SK-N-SH treated with all-trans-retinoic acid at 6 μM for 48 hours (cell line): ENCODE measurements around the gene CORO7.

Source experiments
- ARNTL ChIP-seq: fragments of 450-650 bp; formaldehyde crosslinking; IDR thresholded peaks from 2 replicates; pipeline ENCODE4 v1.5.0; 2020; ENCODE audit warnings: low read depth, mild to moderate bottlenecking, moderate library complexity, borderline replicate concordance
- BACH2 ChIP-seq: fragments of 250-450 bp; sonication (Bioruptor Pico); IDR thresholded peaks from 2 replicates; pipeline ENCODE4 v1.9.0; 2021; ENCODE audit warnings: mild to moderate bottlenecking, borderline replicate concordance
- CSDC2 ChIP-seq: fragments of 250-450 bp; sonication (Bioruptor Pico); IDR thresholded peaks from 2 replicates; pipeline ENCODE4 v1.5.0; 2020; ENCODE audit warnings: mild to moderate bottlenecking, moderate library complexity
- ESRRG ChIP-seq: fragments of 250-450 bp; sonication (Bioruptor Pico); IDR thresholded peaks from 2 replicates; pipeline ENCODE4 v1.6.1; 2021; ENCODE audit warnings: mild to moderate bottlenecking
- OSR1 ChIP-seq: fragments of 250-450 bp; sonication (Bioruptor Pico); IDR thresholded peaks from 2 replicates; pipeline ENCODE4 v1.8.0; 2022; ENCODE audit warnings: moderate library complexity, mild to moderate bottlenecking, inconsistent platforms
- RARB ChIP-seq: fragments of 250-450 bp; sonication (Bioruptor Pico); IDR thresholded peaks from 2 replicates; pipeline ENCODE4 v1.8.0; 2021; ENCODE audit warnings: mild to moderate bottlenecking, moderate library complexity
- SNAI2 ChIP-seq: fragments of 250-450 bp; sonication (Bioruptor Pico); IDR thresholded peaks from 2 replicates; pipeline ENCODE4 v1.5.0; 2020; ENCODE audit warnings: mild to moderate bottlenecking, moderate library complexity
- ZFP30 ChIP-seq: fragments of 450-650 bp; formaldehyde crosslinking; IDR thresholded peaks from 2 replicates; pipeline ENCODE4 v1.5.0; 2022; ENCODE audit warnings: mild to moderate bottlenecking, moderate library complexity
- ZNF565 ChIP-seq: fragments of 450-650 bp; formaldehyde crosslinking; conservative IDR thresholded peaks from 2 replicates; pipeline ENCODE4 v1.5.0; 2020; ENCODE audit warnings: low read depth, mild to moderate bottlenecking, moderate library complexity
- ZNF70 ChIP-seq: fragments of 450-650 bp; formaldehyde crosslinking; IDR thresholded peaks from 2 replicates; pipeline ENCODE4 v1.5.0; 2020; ENCODE audit warnings: mild to moderate bottlenecking, moderate library complexity
- TF ChIP-seq, protein P1 (sequence below): fragments of 250-450 bp; sonication (Bioruptor Pico); IDR thresholded peaks from 2 replicates; pipeline ENCODE4 v1.8.0; 2020; ENCODE audit warnings: mild to moderate bottlenecking, moderate library complexity, borderline replicate concordance
- TF ChIP-seq, protein P2 (sequence below): fragments of 250-450 bp; sonication (Bioruptor Pico); IDR thresholded peaks from 2 replicates; pipeline ENCODE4 v1.8.0; 2021; ENCODE audit warnings: low read depth, mild to moderate bottlenecking, moderate library complexity, borderline replicate concordance
- TF ChIP-seq, protein P3 (sequence below): fragments of 250-450 bp; sonication (Bioruptor Pico); IDR thresholded peaks from 2 replicates; pipeline ENCODE4 v1.5.1; 2020; ENCODE audit warnings: low read depth, mild to moderate bottlenecking, moderate library complexity

DNA sequence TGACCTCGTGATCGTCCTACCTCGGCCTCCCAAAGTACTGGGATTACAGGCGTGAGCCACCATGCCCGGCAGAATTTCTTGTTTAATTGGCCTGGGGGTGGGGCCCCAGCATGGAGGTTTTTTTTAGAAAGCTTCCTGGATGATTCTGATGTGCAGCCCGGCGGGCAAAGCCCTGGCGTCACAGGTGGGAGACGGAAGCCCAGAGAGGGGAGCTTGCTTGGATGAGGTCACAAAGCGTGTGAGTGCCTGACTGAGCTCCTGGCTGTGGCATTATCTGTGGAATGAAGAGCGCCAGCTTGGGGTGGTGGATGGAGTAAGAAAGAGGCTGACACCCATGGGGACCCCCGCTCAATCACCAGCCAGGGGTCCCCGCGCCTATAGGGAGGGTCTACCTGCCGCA is 40.7 kb downstream of the CORO7 start:
- TF ChIP-seq CSDC2 (CRISPR knock-in tag) (no peak), OSR1 (CRISPR knock-in tag) (no peak), ZNF565 (CRISPR knock-in tag) (no peak), RARB (CRISPR knock-in tag) (no peak), ZFP30 (CRISPR knock-in tag) (no peak), SNAI2 (no peak), ARNTL (CRISPR knock-in tag) (no peak), ESRRG (CRISPR knock-in tag) (no peak), ZNF70 (CRISPR knock-in tag) (no peak), BACH2 (CRISPR knock-in tag) (no peak)
- TF ChIP-seq, protein P1, sequence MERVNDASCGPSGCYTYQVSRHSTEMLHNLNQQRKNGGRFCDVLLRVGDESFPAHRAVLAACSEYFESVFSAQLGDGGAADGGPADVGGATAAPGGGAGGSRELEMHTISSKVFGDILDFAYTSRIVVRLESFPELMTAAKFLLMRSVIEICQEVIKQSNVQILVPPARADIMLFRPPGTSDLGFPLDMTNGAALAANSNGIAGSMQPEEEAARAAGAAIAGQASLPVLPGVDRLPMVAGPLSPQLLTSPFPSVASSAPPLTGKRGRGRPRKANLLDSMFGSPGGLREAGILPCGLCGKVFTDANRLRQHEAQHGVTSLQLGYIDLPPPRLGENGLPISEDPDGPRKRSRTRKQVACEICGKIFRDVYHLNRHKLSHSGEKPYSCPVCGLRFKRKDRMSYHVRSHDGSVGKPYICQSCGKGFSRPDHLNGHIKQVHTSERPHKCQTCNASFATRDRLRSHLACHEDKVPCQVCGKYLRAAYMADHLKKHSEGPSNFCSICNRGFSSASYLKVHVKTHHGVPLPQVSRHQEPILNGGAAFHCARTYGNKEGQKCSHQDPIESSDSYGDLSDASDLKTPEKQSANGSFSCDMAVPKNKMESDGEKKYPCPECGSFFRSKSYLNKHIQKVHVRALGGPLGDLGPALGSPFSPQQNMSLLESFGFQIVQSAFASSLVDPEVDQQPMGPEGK (CRISPR knock-in tag): no peak
- TF ChIP-seq, protein P2, sequence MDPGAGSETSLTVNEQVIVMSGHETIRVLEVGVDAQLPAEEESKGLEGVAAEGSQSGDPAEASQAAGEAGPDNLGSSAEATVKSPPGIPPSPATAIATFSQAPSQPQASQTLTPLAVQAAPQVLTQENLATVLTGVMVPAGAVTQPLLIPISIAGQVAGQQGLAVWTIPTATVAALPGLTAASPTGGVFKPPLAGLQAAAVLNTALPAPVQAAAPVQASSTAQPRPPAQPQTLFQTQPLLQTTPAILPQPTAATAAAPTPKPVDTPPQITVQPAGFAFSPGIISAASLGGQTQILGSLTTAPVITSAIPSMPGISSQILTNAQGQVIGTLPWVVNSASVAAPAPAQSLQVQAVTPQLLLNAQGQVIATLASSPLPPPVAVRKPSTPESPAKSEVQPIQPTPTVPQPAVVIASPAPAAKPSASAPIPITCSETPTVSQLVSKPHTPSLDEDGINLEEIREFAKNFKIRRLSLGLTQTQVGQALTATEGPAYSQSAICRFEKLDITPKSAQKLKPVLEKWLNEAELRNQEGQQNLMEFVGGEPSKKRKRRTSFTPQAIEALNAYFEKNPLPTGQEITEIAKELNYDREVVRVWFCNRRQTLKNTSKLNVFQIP (CRISPR knock-in tag): no peak
- TF ChIP-seq, protein P3, sequence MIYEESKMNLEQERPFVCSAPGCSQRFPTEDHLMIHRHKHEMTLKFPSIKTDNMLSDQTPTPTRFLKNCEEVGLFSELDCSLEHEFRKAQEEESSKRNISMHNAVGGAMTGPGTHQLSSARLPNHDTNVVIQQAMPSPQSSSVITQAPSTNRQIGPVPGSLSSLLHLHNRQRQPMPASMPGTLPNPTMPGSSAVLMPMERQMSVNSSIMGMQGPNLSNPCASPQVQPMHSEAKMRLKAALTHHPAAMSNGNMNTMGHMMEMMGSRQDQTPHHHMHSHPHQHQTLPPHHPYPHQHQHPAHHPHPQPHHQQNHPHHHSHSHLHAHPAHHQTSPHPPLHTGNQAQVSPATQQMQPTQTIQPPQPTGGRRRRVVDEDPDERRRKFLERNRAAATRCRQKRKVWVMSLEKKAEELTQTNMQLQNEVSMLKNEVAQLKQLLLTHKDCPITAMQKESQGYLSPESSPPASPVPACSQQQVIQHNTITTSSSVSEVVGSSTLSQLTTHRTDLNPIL (CRISPR knock-in tag): no peak
